Ascending aorta (tissue), 2 donors: ENCODE measurements around the gene PODNL1. TPM values are rescaled to one million over a fixed set of nuclear protein-coding genes. Genes with fewer than 3 reads are reported as not detected.

Experiments used
- DNase-seq, 2 donors: peaks; one replicate each; pipeline ENCODE4 v3.0.0-alpha.2; 2019; ENCODE audit warnings: low spot score in 2 of 2
- H3K27ac ChIP-seq, 2 donors: fragments of 200-600 bp; sonication (generic); one replicate each; pipeline ENCODE4 v1.5.1; 2016 to 2017; ENCODE audit warnings: mild to moderate bottlenecking in 1 of 2
- H3K27me3 ChIP-seq: fragments of 200-600 bp; sonication (generic); one replicate; pipeline ENCODE4 v1.5.1; 2017
- H3K36me3 ChIP-seq, 2 donors: fragments of 200-600 bp; sonication (generic); one replicate each; pipeline ENCODE4 v1.5.1; 2016
- H3K4me1 ChIP-seq, 2 donors: fragments of 200-600 bp; sonication (generic); one replicate each; pipeline ENCODE4 v1.5.1; 2016 to 2017; ENCODE audit warnings: mild to moderate bottlenecking in 1 of 2
- H3K4me3 ChIP-seq, 2 donors: fragments of 200-600 bp; sonication (generic); one replicate each; pipeline ENCODE4 v1.5.1; 2016 to 2017; ENCODE audit warnings: mild to moderate bottlenecking in 1 of 2
- H3K9me3 ChIP-seq, 2 donors: fragments of 200-600 bp; sonication (generic); one replicate each; pipeline ENCODE4 v1.5.1; 2016
- CTCF ChIP-seq, 3 experiments: fragments of 200-600 bp in 2 of 3; fragments of 450-650 bp in 1 of 3; sonication (generic) in 2 of 3; IDR thresholded peaks; one replicate each; pipeline ENCODE4 v1.5.1; 2016 to 2019; ENCODE audit warnings: antibody characterized with exemption in 3 of 3, mild to moderate bottlenecking in 1 of 3, moderate library complexity in 1 of 3
- intact Hi-C: fragments of 100-400 bp; cut with DNase I; formaldehyde crosslinking; loops from one replicate; pipeline ENCODE4 v1.15.1; 2023
- total RNA-seq: library from RNA; depleted of rRNA; stranded (reverse); fragments of >200 nt; gene quantifications from one replicate; pipeline ENCODE4 v1.1.0, GENCODE V29; 2016

PODNL1 gene
- total RNA-seq: 12.9 TPM

GRCh38 chr19:13938301-13939064, at the start of gene PODNL1:
TSS of gene PODNL1 (minus strand) at chr19:13938417. CDS start at chr19:13938181, 236 bp downstream.
- no peaks in the 10 kb centered on the region for H3K9me3 ChIP-seq
- no peak for TF ChIP-seq CTCF (IDR thresholded peaks at IDR 0.05)
- intact Hi-C loops: no loop called here
- H3K36me3 ChIP-seq: no peaks in the 10 kb centered on the region
- peaks cover 4 to 5% of the 10 kb centered on the region in 2 donors for H3K4me1 ChIP-seq
- H3K4me3 ChIP-seq: peak within 1 kb of the TSS; percentile 18 to 70
- H3K27ac ChIP-seq: peak within 1 kb of the TSS; percentile 11 to 52
- H3K27me3 ChIP-seq: no peaks in the 10 kb centered on the region
- DNase-seq: no peak

GRCh38 chr19:13987101-13987890, 49.1 kb upstream of the PODNL1 start:
- TF ChIP-seq CTCF (IDR thresholded peaks at IDR 0.05): no peak
- no peaks in the 10 kb centered on the region for H3K9me3 ChIP-seq
- H3K36me3 ChIP-seq: peaks cover 0 to 13% of the 10 kb centered on the region in 2 donors
- peak overlapping the region; percentile 74 to 80 for H3K27ac ChIP-seq
- intact Hi-C loops: no loop called here
- DNase-seq: no peak
- H3K4me3 ChIP-seq: peak overlapping the region in 1 of 2 donors; percentile 18
- H3K27me3 ChIP-seq: no peaks in the 10 kb centered on the region
- peaks cover 8 to 12% of the 10 kb centered on the region in 2 donors for H3K4me1 ChIP-seq

- no peak for TF ChIP-seq CTCF (IDR thresholded peaks at IDR 0.05)
Measured at GRCh38 chr19:13986348-13986904, 48.2 kb upstream of the PODNL1 start.

GRCh38 chr19:13985771-13986347, 47.6 kb upstream of the PODNL1 start:
- H3K36me3 ChIP-seq: peaks cover 0 to 6% of the 10 kb centered on the region in 2 donors
- intact Hi-C loops: no loop called here
- no peaks in the 10 kb centered on the region for H3K27me3 ChIP-seq
- DNase-seq: no peak
- peak overlapping the region; percentile 64 to 80 for H3K27ac ChIP-seq
- peak overlapping the region in 1 of 2 donors; percentile 18 for H3K4me3 ChIP-seq
- no peaks in the 10 kb centered on the region for H3K9me3 ChIP-seq
- TF ChIP-seq CTCF (IDR thresholded peaks at IDR 0.05): no peak
- peaks cover 8 to 12% of the 10 kb centered on the region in 2 donors for H3K4me1 ChIP-seq

More at GRCh38 chr19:13986348-13986904, 48.2 kb upstream of the PODNL1 start:
- no peaks in the 10 kb centered on the region for H3K27me3 ChIP-seq
- H3K9me3 ChIP-seq: no peaks in the 10 kb centered on the region
- intact Hi-C loops: no loop called here
- peak; percentile 85 to 93 for DNase-seq
- peaks cover 8 to 12% of the 10 kb centered on the region in 2 donors for H3K4me1 ChIP-seq
- peak overlapping the region; percentile 74 to 80 for H3K27ac ChIP-seq
- peaks cover 0 to 6% of the 10 kb centered on the region in 2 donors for H3K36me3 ChIP-seq
- peak overlapping the region in 1 of 2 donors; percentile 18 for H3K4me3 ChIP-seq
